Measurements from ENCODE around the gene CYB5B. TPM values are rescaled to one million over a fixed set of nuclear protein-coding genes. Genes with fewer than 3 reads are reported as not detected.

Gene CYB5B
- total and polyA plus RNA-seq, 7 donors: 42.1 to 92.8 (median 54.5) TPM

- ATAC-seq: peak in 2 of 4 donors; percentile 36 to 43
- TF ChIP-seq CTCF (IDR thresholded peaks at IDR 0.05): no peak
- intact Hi-C loops (cut with DNase I): no loop called here
- Histone ChIP-seq H3K27me3 (ENCODE audit: insufficient read depth in 3 of 3, low read length in 2 of 3) (no peaks in the 10 kb centered on the region), H3K4me3 (no peak overlapping the region), H3K9me3 (no peaks in the 10 kb centered on the region), H3K36me3 (ENCODE audit: insufficient read depth in 1 of 2, low read depth in 1 of 2) (peaks cover 0 to 29% of the 10 kb centered on the region in 2 donors), H3K27ac (no peak overlapping the region), H3K4me1 (peaks cover 6% of the 10 kb centered on the region)
- no peak for DNase-seq
- WGBS, 3 donors: 67 to 71% (median 68%) methylated on average over 6 of the region's 6 CpGs
Measured at GRCh38 chr16:69465083-69465721, 40.8 kb downstream of the CYB5B start.

GRCh38 chr16:69465881-69466280, 41.5 kb downstream of the CYB5B start:
- Histone ChIP-seq H3K36me3 (ENCODE audit: insufficient read depth in 1 of 2, low read depth in 1 of 2) (peaks cover 0 to 24% of the 10 kb centered on the region in 2 donors), H3K27ac (no peak overlapping the region), H3K27me3 (ENCODE audit: insufficient read depth in 3 of 3, low read length in 2 of 3) (no peaks in the 10 kb centered on the region), H3K4me3 (no peak overlapping the region), H3K4me1 (peaks cover 6% of the 10 kb centered on the region), H3K9me3 (no peaks in the 10 kb centered on the region)
- ATAC-seq: no peak
- TF ChIP-seq CTCF (IDR thresholded peaks at IDR 0.05): no peak
- no peak for DNase-seq
- 85 to 89% (median 85%) methylated on average over 6 of the region's 6 CpGs for WGBS, 3 donors
- intact Hi-C loops (cut with DNase I): no loop called here

- H3K36me3 ChIP-seq (ENCODE audit: insufficient read depth in 1 of 2, low read depth in 1 of 2): peaks cover 0 to 24% of the 10 kb centered on the region in 2 donors
- H3K27me3 ChIP-seq (ENCODE audit: insufficient read depth in 3 of 3, low read length in 2 of 3): no peaks in the 10 kb centered on the region
- no peak for TF ChIP-seq CTCF (IDR thresholded peaks at IDR 0.05)
- no peak for DNase-seq
- H3K27ac ChIP-seq: no peak overlapping the region
- no peak for ATAC-seq
- H3K9me3 ChIP-seq: no peaks in the 10 kb centered on the region
- WGBS, 3 donors: 18 to 39% (median 23%) methylated on average over 2 of the region's 2 CpGs
- intact Hi-C loops (cut with DNase I): no loop called here
- H3K4me1 ChIP-seq: peaks cover 6% of the 10 kb centered on the region
- H3K4me3 ChIP-seq: no peak overlapping the region
Measured at GRCh38 chr16:69466547-69466946, 42.1 kb downstream of the CYB5B start.

- Histone ChIP-seq H3K9me3 (no peaks in the 10 kb centered on the region), H3K27me3 (ENCODE audit: insufficient read depth in 3 of 3, low read length in 2 of 3) (no peaks in the 10 kb centered on the region), H3K36me3 (ENCODE audit: insufficient read depth in 1 of 2, low read depth in 1 of 2) (peaks cover 0 to 24% of the 10 kb centered on the region in 2 donors), H3K4me1 (peaks cover 6% of the 10 kb centered on the region), H3K27ac (no peak overlapping the region), H3K4me3 (no peak overlapping the region)
- DNase-seq (no peak), ATAC-seq (no peak)
- 71 to 81% (median 80%) methylated on average over 1 of the region's 1 CpG for WGBS, 3 donors
- intact Hi-C loops (cut with DNase I): no loop called here
- no peak for TF ChIP-seq CTCF (IDR thresholded peaks at IDR 0.05)
Measured at GRCh38 chr16:69467080-69467479, 42.7 kb downstream of the CYB5B start.
